Subcutaneous adipose tissue (tissue), 4 donors: ENCODE measurements around the gene RPUSD2. TPM values are rescaled to one million over a fixed set of nuclear protein-coding genes. Genes with fewer than 3 reads are reported as not detected.

Experiments
- CTCF ChIP-seq: fragments of 450-650 bp; IDR thresholded peaks from one replicate; pipeline ENCODE4 v1.5.1; 2016; ENCODE audit warnings: low read depth, mild to moderate bottlenecking, control low read depth, antibody characterized with exemption, moderate library complexity
- total RNA-seq, 4 donors: library from RNA; depleted of rRNA; stranded (reverse); fragments of >200 nt; gene quantifications; one replicate each; pipeline ENCODE4 v1.1.0, GENCODE V29; 2016

Gene RPUSD2
- total RNA-seq, 4 donors from 2014 or later: 3.3 to 9.4 (median 5.3) TPM

- no peak for TF ChIP-seq CTCF
These were observed 32.6 kb upstream of the RPUSD2 start for GRCh38 chr15:40536501-40536900.

- TF ChIP-seq CTCF: no peak
These were observed 30.1 kb upstream of the RPUSD2 start for GRCh38 chr15:40538976-40539375.

- no peak for TF ChIP-seq CTCF
These were observed 26.0 kb upstream of the RPUSD2 start for GRCh38 chr15:40543082-40543481.

GRCh38 chr15:40543631-40544294 lies 25.3 kb upstream of the RPUSD2 start:
- TF ChIP-seq CTCF: no peak

- no peak for TF ChIP-seq CTCF
These were observed 23.6 kb upstream of the RPUSD2 start for GRCh38 chr15:40545457-40545856.

- TF ChIP-seq CTCF: no peak
These were observed 20.5 kb upstream of the RPUSD2 start for GRCh38 chr15:40548610-40549009.

- TF ChIP-seq CTCF: no peak
These were observed 19.2 kb upstream of the RPUSD2 start for GRCh38 chr15:40549894-40550293.
